MCF 10A (cell line): ENCODE data around the gene CLDN9. TPM values are rescaled to one million over a fixed set of nuclear protein-coding genes. Genes with fewer than 3 reads are reported as not detected.

Experiments used
- BruUV-seq: library from RNA; stranded (reverse); fragments of 400-500 nt; replicated peaks from 2 replicates; lab custom pipeline; 2021; lab: Mats Ljungman, UMichigan
- CTCF ChIA-PET: fragments of 300-600 bp; sonication (Branson Sonifier 250); formaldehyde crosslinking; extraction: SDS; loops from one replicate; lab custom pipeline; 2021; ENCODE audit warnings: antibody characterized with exemption, inconsistent platforms; lab: Yijun Ruan, JAX
- POLR2A ChIA-PET: fragments of 300-600, 350-650 bp; sonication (Branson Sonifier 250); formaldehyde crosslinking; extraction: SDS; loops from one replicate; lab custom pipeline; 2020; ENCODE audit warnings: antibody characterized with exemption, inconsistent platforms; lab: Yijun Ruan, JAX
- DNase-seq: peaks from one replicate; pipeline ENCODE4 v3.0.0-alpha.2; 2018; ENCODE audit not compliant: unreplicated experiment
- H3K27ac Mint-ChIP-seq: one replicate; pipeline ENCODE4 v1.8.0; 2022; ENCODE audit warnings: mild to moderate bottlenecking, low read depth, mixed read lengths; ENCODE audit not compliant: unreplicated experiment
- H3K27me3 Mint-ChIP-seq: one replicate; pipeline ENCODE4 v1.8.0; 2022; ENCODE audit warnings: mixed read lengths; ENCODE audit not compliant: insufficient read depth, unreplicated experiment
- H3K36me3 Mint-ChIP-seq: one replicate; pipeline ENCODE4 v1.8.0; 2022; ENCODE audit warnings: mild to moderate bottlenecking, moderate library complexity, mixed read lengths; ENCODE audit not compliant: insufficient read depth, unreplicated experiment
- H3K4me1 Mint-ChIP-seq: one replicate; pipeline ENCODE4 v1.8.0; 2022; ENCODE audit warnings: mixed read lengths; ENCODE audit not compliant: insufficient read depth, unreplicated experiment
- H3K4me3 Mint-ChIP-seq: one replicate; pipeline ENCODE4 v1.8.0; 2022; ENCODE audit warnings: mild to moderate bottlenecking, moderate library complexity, mixed read lengths; ENCODE audit not compliant: unreplicated experiment
- H3K9me3 Mint-ChIP-seq: one replicate; pipeline ENCODE4 v1.8.0; 2022; ENCODE audit warnings: mixed read lengths; ENCODE audit not compliant: unreplicated experiment
- intact Hi-C: fragments of 100-400 bp; cut with micrococcal nuclease; formaldehyde crosslinking; loops from 2 replicates; pipeline ENCODE4 v1.14.1; 2022
- total RNA-seq: library from RNA; stranded (reverse); gene quantifications from 2 replicates; pipeline ENCODE4 v1.2.3, GENCODE V29; 2022
- TF ChIP-seq, protein P1 (sequence below): fragments of 200-600 bp; IDR thresholded peaks from one replicate; pipeline ENCODE4 v1.8.0; 2022; ENCODE audit warnings: antibody characterized with exemption, mild to moderate bottlenecking; ENCODE audit not compliant: unreplicated experiment

The CLDN9 gene
- total RNA-seq, 1 experiment from 2014 or later, result 0.44 TPM

DNA sequence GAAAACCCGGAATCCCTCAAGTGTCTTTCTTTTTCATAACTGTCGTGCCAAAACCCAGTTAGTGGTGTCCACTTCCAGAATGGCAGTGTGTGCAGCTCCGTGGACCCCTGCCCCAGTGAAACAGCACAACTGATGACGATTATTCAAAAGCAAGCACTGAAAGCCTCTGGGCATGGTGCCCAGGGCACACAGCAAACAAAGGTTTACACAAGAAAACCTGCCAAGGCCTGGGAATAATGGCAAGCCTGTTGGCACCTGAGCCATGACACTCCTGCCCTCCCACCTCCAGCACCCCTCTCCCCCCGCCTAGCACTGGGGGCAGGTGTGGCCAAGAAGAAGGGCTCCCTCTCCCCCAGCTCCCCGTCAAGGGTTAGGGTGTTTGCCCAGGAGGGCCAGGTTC is 35.3 kb upstream of the CLDN9 start:
- Mint-ChIP-seq H3K4me1 (peaks cover 6% of the 10 kb centered on the region), H3K27ac (no peak overlapping the region), H3K27me3 (no peaks in the 10 kb centered on the region), H3K36me3 (peaks cover 5% of the 10 kb centered on the region), H3K4me3 (no peak overlapping the region), H3K9me3 (no peaks in the 10 kb centered on the region)
- CTCF ChIA-PET, result interaction anchor here (0.9 kb wide), 1 partner anchor 15 kb away, joined by 3 read pairs; no protein-coding TSS in a partner anchor
- intact Hi-C loops, result no loop called here
- DNase-seq, result no peak
- TF ChIP-seq, protein P1, sequence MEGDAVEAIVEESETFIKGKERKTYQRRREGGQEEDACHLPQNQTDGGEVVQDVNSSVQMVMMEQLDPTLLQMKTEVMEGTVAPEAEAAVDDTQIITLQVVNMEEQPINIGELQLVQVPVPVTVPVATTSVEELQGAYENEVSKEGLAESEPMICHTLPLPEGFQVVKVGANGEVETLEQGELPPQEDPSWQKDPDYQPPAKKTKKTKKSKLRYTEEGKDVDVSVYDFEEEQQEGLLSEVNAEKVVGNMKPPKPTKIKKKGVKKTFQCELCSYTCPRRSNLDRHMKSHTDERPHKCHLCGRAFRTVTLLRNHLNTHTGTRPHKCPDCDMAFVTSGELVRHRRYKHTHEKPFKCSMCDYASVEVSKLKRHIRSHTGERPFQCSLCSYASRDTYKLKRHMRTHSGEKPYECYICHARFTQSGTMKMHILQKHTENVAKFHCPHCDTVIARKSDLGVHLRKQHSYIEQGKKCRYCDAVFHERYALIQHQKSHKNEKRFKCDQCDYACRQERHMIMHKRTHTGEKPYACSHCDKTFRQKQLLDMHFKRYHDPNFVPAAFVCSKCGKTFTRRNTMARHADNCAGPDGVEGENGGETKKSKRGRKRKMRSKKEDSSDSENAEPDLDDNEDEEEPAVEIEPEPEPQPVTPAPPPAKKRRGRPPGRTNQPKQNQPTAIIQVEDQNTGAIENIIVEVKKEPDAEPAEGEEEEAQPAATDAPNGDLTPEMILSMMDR, result no peak
- POLR2A ChIA-PET, result interaction anchor here (1.7 kb wide), 1 partner anchor 225 kb away, joined by 3 read pairs; the partner anchor contains the start of gene SRRM2
- BruUV-seq, result no TSS peak

GRCh38 chr16:2979669-2980226 is 33.0 kb upstream of the CLDN9 start:
- TF ChIP-seq, protein P1, result no peak
- POLR2A ChIA-PET, result interaction anchor here (0.6 to 2.5 kb wide), 7 partner anchors 8 to 79 kb away, joined by 3 to 19 read pairs (median 5); partner anchors contain the start of genes KREMEN2, PAQR4 and TNFRSF12A
- Mint-ChIP-seq H3K9me3 (no peaks in the 10 kb centered on the region), H3K4me1 (peaks cover 6% of the 10 kb centered on the region), H3K27ac (no peak overlapping the region), H3K27me3 (no peaks in the 10 kb centered on the region), H3K36me3 (peaks cover 5% of the 10 kb centered on the region), H3K4me3 (peak overlapping the region; percentile 73)
- TSS peak; percentile 49 for BruUV-seq
- intact Hi-C loops, result loop anchor here (1.0 to 5.0 kb wide), 2 partner anchors 10 to 52 kb away; partner anchors contain the start of gene PAQR4
- CTCF ChIA-PET, result interaction anchor here (1.0 kb wide), 1 partner anchor 59 kb away, joined by 3 read pairs; no protein-coding TSS in a partner anchor
- no peak for DNase-seq

- Mint-ChIP-seq H3K9me3 (no peaks in the 10 kb centered on the region), H3K4me3 (peak within 1 kb of the TSS; percentile 73), H3K27me3 (no peaks in the 10 kb centered on the region), H3K4me1 (peaks cover 6% of the 10 kb centered on the region), H3K36me3 (peaks cover 5% of the 10 kb centered on the region), H3K27ac (no peak within 1 kb of the TSS)
- TSS peak; percentile 83 for BruUV-seq
- TF ChIP-seq, protein P1, result no peak
- CTCF ChIA-PET, result interaction anchor here (0.6 to 1.1 kb wide), 6 partner anchors 42 to 60 kb away, joined by 3 to 5 read pairs (median 4); partner anchors contain the start of gene BICDL2
- POLR2A ChIA-PET, result interaction anchor here (0.6 to 2.5 kb wide), 9 partner anchors 9 to 1153 kb away, joined by 3 to 19 read pairs (median 5); partner anchors contain the start of genes KREMEN2, PAQR4 and TNFRSF12A
- intact Hi-C loops, result loop anchor here (1.0 to 5.0 kb wide), 2 partner anchors 11 to 53 kb away; partner anchors contain the start of gene PAQR4
- peak; percentile 87 for DNase-seq
Measured at GRCh38 chr16:2980227-2981176, 32.2 kb upstream of the CLDN9 start, which contains the start of gene PKMYT1. Gene PKMYT1 (minus strand): TSS chr16:2980446. CDS start chr16:2979657, 789 bp downstream.
